GM19240 (cell line): ENCODE measurements around the gene ARL4D.

Experiments used
- DNase-seq: peaks from one replicate; pipeline ENCODE4 v3.0.0; 2011; ENCODE audit warnings: low spot score; ENCODE audit not compliant: insufficient read length

The ARL4D gene

GRCh38 chr17:43423777-43424455, 25.1 kb downstream of the ARL4D start:
- DNase-seq, result no peak

DNA sequence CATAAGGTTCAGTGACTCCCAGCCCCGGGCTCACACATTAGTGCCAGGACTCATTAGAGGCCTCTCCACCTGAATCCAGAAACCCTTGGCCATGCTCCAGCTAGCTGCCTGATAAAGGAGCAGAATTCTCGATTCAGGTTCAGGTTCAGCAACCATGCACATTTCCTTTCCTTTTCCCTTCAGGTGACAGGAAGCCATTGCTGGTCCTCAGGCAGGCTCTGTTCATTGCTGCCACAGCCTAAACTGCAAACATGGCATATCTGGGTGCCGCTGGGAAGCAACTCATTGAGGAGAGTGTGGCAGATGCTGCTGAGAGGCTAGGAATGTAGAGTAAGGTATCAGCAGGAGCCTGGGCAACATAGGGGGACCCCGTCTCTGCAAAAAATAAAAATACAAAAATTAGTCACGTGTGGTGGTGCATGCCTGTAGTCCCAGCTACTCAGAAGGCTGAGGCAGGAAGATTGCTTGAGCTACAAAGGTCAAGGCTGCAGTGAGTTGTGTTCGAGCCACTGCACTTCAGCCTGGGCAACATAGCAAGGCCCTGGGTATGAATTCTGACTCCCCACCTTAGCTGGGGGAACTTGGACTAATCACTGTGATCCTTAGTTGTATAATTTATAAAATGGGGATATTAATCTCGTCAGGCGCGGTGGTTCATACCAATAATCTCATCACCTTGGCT, 28.7 kb downstream of the ARL4D start:
- DNase-seq, result no peak

- DNase-seq, result no peak
Measured at GRCh38 chr17:43428524-43428923, 29.7 kb downstream of the ARL4D start.

DNA sequence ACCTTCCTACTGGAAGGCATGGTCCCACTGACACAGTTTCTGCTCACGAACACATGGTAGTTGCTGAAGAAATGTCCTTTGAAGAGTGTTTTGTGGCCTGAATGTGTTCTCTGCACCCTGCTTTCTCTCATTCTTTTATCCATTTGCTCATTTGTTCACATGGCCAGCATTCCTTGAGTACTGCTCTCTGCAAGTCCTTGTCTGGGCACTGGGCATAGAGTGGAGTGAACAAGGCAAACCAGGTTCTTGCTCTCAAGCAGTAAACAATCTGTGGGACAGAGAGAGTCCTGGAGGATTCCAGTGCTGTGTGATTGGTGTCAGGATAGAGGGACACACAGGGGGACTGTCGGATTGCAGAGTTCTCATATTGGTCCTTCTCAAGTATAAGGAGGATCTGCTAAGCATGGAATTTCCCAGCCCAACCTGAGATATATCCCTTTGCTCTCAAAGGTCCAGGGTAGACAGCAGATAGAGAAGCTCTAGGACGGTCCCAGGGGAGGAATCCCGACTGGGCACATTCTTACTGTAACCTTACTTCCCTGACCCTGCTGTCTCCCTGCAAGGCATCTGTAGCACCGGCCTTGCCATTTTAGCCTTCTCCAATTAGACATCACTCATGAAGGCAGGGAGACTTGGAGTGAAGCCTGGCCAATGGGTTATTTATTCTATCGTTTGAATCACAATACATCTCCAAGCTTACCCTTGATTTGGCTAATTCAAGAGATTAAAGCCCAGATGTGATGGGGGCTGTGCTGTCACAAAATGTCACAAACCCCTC, 32.3 kb downstream of the ARL4D start:
- DNase-seq, result no peak

GRCh38 chr17:43431714-43432523, 33.1 kb downstream of the ARL4D start:
- DNase-seq, result no peak

GRCh38 chr17:43434902-43435319, 36.1 kb downstream of the ARL4D start:
- DNase-seq, result no peak

DNA sequence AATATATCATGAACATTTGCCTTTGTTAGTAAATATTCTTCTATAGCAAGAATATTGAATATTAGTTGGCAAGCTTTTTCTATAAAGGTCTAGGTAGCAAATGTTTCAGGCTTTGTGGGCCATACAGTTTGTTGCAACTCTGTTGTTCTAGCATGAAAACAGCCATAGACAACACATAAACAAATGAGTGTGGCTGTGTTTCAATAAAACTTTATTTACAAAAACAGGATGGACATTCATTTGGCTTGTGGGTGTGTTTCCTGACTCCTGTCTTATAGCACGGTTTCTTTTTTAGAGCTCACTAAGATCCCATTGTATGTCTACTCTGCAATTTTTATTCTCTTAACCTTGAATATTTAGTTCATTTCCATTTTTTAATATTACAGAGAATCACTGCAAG, 39.0 kb downstream of the ARL4D start:
- DNase-seq, result no peak

DNA sequence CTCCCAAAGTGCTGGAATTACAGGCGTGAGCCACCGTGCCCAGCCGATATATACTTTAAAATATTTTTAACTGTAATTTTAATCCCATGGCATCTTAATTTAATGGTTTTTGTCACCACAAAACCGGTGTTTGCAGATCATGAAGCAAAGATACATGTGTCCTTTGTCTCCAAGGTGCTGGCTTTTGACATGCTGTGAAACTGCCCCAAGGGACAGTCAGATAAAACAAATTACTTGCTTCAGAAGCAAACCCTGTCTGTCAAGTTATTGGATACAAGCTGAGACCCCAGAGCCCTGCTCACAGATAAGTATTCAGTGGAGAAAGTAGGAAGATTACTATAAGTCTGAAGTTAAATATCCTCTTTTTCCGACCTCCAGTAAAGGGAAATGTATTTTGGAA, 39.8 kb downstream of the ARL4D start:
- DNase-seq, result no peak

- DNase-seq, result no peak
Measured at GRCh38 chr17:43439041-43439440, 40.2 kb downstream of the ARL4D start.

- no peak for DNase-seq
Measured at GRCh38 chr17:43442711-43443110, 43.9 kb downstream of the ARL4D start.

GRCh38 chr17:43443381-43443780, 44.6 kb downstream of the ARL4D start:
- no peak for DNase-seq

DNA sequence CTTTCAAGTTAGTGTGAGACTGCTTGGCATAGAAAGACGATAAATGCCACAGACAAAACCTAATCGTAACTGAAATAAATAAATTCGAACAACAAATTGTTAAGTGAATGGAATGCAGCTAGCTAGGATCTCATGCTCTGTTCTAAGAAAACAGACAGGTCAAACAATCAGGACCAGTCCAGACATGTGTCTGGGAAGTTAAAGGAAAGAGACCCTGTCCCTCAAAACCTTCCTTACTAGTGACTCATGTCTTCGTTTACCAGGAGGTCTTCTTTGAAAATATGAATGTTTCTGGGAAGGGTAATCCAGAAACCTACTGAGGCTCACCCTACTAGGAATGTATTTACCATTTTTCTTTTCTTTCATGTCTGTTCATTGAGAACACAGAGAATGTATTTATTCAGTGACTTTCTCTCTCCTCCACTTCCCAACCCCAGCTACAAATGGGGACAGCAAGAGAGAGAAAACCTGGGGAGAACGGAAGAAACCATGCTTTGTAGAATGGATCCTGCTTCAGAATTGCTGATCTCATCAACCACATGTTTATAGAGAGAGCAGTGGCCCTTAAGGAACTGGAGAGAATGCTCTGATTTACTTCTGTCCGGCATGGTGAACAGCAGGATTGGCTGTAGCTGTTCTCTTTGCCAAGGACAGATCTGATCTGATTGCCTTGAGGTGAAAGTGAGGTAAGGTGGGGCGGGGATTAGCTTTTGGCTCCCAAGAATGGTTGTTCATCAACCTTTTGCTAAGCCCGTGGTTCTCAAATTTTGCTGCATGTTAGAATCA, 45.6 kb downstream of the ARL4D start:
- no peak for DNase-seq

- DNase-seq, result no peak
Measured at GRCh38 chr17:43445009-43445589, 46.3 kb downstream of the ARL4D start.

- no peak for DNase-seq
Measured at GRCh38 chr17:43446773-43447172, 48.0 kb downstream of the ARL4D start.

- no peak for DNase-seq
Measured at GRCh38 chr17:43448720-43449469, 50.1 kb downstream of the ARL4D start.

DNA sequence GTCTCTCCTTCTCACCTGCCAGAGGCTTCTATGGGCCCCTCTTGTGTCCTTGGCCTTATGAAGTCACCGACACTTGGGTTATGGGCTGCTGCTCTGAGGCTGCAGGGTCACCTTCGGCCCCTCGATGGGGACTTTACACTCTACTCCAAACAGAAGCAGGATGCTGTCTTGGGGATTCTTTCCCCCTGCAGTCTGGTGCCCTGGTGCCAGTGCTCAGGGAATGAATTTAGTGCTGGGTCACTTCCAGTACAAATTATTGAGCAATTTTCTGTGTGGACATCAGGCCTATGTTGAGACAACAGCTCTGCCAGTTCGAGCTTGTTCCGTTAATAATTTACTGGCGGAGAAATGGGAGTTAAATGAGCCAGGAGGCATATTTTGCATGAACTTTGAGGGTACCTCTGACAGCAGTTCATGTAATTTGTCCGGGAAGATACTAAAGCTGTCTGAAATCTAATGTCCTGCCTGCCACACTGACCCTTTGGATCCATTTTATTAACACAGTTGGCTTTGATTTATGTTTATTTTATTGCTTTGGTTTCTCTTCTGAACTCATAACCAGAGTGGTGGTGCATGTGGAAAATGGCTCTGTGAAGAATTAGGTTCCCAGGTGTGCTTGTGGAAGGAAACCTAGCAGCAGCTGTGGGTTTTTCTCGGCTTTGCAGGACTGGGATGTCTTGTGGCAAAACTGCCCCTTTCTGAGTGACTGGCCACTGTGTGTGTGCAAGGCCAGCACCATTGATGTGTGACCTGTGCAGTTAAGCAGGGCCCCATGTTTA, 50.9 kb downstream of the ARL4D start:
- DNase-seq, result no peak
